Naive thymus-derived CD4-positive, alpha-beta T cell (primary cell): Measurements from ENCODE around the gene PCCA. TPM values are rescaled to one million over a fixed set of nuclear protein-coding genes. Genes with fewer than 3 reads are reported as not detected.

Source experiments
- ATAC-seq: fragments of 150-1000 bp; cut with Tn5 transposase; 2 replicates; pipeline ENCODE4 v1.10.0; 2021; ENCODE audit warnings: mild to moderate bottlenecking, moderate library complexity
- CTCF ChIA-PET: fragments of 350-600 bp; sonication (Branson Sonifier 250); formaldehyde crosslinking; loops from one replicate; lab custom pipeline; 2021; ENCODE audit warnings: antibody characterized with exemption; lab: Charles Lee
- POLR2A ChIA-PET: fragments of 350-600 bp; sonication (Branson Sonifier 250); formaldehyde crosslinking; loops from one replicate; lab custom pipeline; 2021; ENCODE audit warnings: antibody characterized with exemption, inconsistent platforms; lab: Charles Lee
- DNase-seq, 9 donors: peaks; one replicate each; pipeline versions ENCODE4 v3.0.0 to v3.0.0-alpha.2; 2020 to 2022; ENCODE audit warnings: mixed read lengths in 1 of 9
- H3K27ac ChIP-seq: one replicate; pipeline ENCODE4 v1.7.0; 2013; ENCODE audit warnings: mild to moderate bottlenecking, low read depth, low read length, moderate library complexity
- H3K27me3 ChIP-seq, 2 donors: one replicate each; pipeline ENCODE4 v1.7.0; 2013; ENCODE audit warnings: low read length in 2 of 2, mild to moderate bottlenecking in 2 of 2, moderate library complexity in 2 of 2; ENCODE audit not compliant: control insufficient read depth in 2 of 2, insufficient read depth in 2 of 2
- H3K36me3 ChIP-seq, 3 experiments: 1 replicate in 2 of 3; 2 replicates in 1 of 3; pipeline ENCODE4 v1.7.0; 2013; ENCODE audit warnings: low read length in 3 of 3, mild to moderate bottlenecking in 3 of 3, moderate library complexity in 1 of 3; ENCODE audit not compliant: insufficient read depth in 3 of 3, control insufficient read depth in 2 of 3
- H3K4me1 ChIP-seq, 2 donors: one replicate each; pipeline ENCODE4 v1.7.0; 2013; ENCODE audit warnings: low read length in 2 of 2, mild to moderate bottlenecking in 2 of 2, moderate library complexity in 1 of 2; ENCODE audit not compliant: control insufficient read depth in 2 of 2, insufficient read depth in 2 of 2
- H3K4me3 ChIP-seq: 2 replicates; pipeline ENCODE4 v1.7.0; 2013; ENCODE audit warnings: mild to moderate bottlenecking, low read length
- H3K9me3 ChIP-seq, 3 experiments: 1 replicate in 2 of 3; 2 replicates in 1 of 3; pipeline ENCODE4 v1.7.0; 2013; ENCODE audit warnings: low read length in 3 of 3; ENCODE audit not compliant: control insufficient read depth in 2 of 3
- H3K27ac Mint-ChIP-seq, 9 donors: one replicate each; pipeline ENCODE4 v1.8.0; 2020 to 2022; ENCODE audit warnings: mixed read lengths in 9 of 9, mild to moderate bottlenecking in 8 of 9, moderate library complexity in 5 of 9, inconsistent platforms in 2 of 9
- H3K27me3 Mint-ChIP-seq, 5 donors: one replicate each; pipeline ENCODE4 v1.8.0; 2021 to 2022; ENCODE audit warnings: mixed read lengths in 5 of 5, mild to moderate bottlenecking in 1 of 5
- H3K36me3 Mint-ChIP-seq, 5 donors: one replicate each; pipeline ENCODE4 v1.8.0; 2020 to 2022; ENCODE audit warnings: mixed read lengths in 5 of 5, mild to moderate bottlenecking in 3 of 5, inconsistent platforms in 1 of 5
- H3K4me1 Mint-ChIP-seq, 7 donors: one replicate each; pipeline ENCODE4 v1.8.0; 2020 to 2022; ENCODE audit warnings: mixed read lengths in 7 of 7, mild to moderate bottlenecking in 3 of 7, inconsistent platforms in 1 of 7
- H3K4me3 Mint-ChIP-seq, 10 donors: one replicate each; pipeline ENCODE4 v1.8.0; 2020 to 2022; ENCODE audit warnings: mild to moderate bottlenecking in 10 of 10, mixed read lengths in 10 of 10, moderate library complexity in 6 of 10, inconsistent platforms in 2 of 10
- H3K9me3 Mint-ChIP-seq, 11 donors: one replicate each; pipeline ENCODE4 v1.8.0; 2020 to 2022; ENCODE audit warnings: mixed read lengths in 11 of 11, mild to moderate bottlenecking in 4 of 11, inconsistent platforms in 1 of 11, moderate library complexity in 1 of 11
- intact Hi-C, 2 donors: fragments of 100-400 bp; cut with micrococcal nuclease; formaldehyde crosslinking; loops; one replicate each; pipeline ENCODE4 v1.15.1; 2023
- polyA plus RNA-seq, 2 donors: library from polyadenylated mRNA; unstranded; fragments of 300-500 nt; fragmentation: Illumina TruSeq; gene quantifications; one replicate each; pipeline ENCODE4 v1.2.3, GENCODE V29; 2021
- total RNA-seq, 6 experiments: library from RNA in 5 of 6; stranded (reverse) in 5 of 6; gene quantifications; 1 replicate in 5 of 6; 2 replicates in 1 of 6; pipeline ENCODE4 v1.2.3 and lab custom pipeline; 2021 to 2026

PCCA gene
- total and polyA plus RNA-seq, 7 experiments from 2014 or later = 7.3 to 14.6 (median 11.3) TPM

- Histone ChIP-seq H3K27ac (no peak overlapping the region), H3K9me3 (no peaks in the 10 kb centered on the region), H3K36me3 (no peaks in the 10 kb centered on the region), H3K27me3 (no peaks in the 10 kb centered on the region), H3K4me1 (no peaks in the 10 kb centered on the region), H3K4me3 (no peak overlapping the region)
- ChIA-PET CTCF (no interaction called here), POLR2A (no interaction called here)
- Mint-ChIP-seq H3K27ac (no peak overlapping the region), H3K4me1 (peaks cover 0 to 12% (median 2%) of the 10 kb centered on the region in 7 donors), H3K36me3 (peaks cover 0 to 37% (median 19%) of the 10 kb centered on the region in 5 donors), H3K4me3 (no peak overlapping the region), H3K27me3 (no peaks in the 10 kb centered on the region), H3K9me3 (no peaks in the 10 kb centered on the region)
- ATAC-seq = no peak
- DNase-seq = no peak
- intact Hi-C loops = no loop called here
Observed at GRCh38 chr13:100154842-100155416, 66.0 kb downstream of the PCCA start.

GRCh38 chr13:100156788-100157187 lies 67.9 kb downstream of the PCCA start:
- H3K27ac Mint-ChIP-seq = no peak overlapping the region
- peaks cover 0 to 12% (median 2%) of the 10 kb centered on the region in 7 donors for H3K4me1 Mint-ChIP-seq
- no peak for ATAC-seq
- intact Hi-C loops = no loop called here
- no peaks in the 10 kb centered on the region for H3K27me3 ChIP-seq
- CTCF ChIA-PET = no interaction called here
- no peaks in the 10 kb centered on the region for H3K27me3 Mint-ChIP-seq
- H3K4me3 Mint-ChIP-seq = no peak overlapping the region
- DNase-seq = no peak
- no peak overlapping the region for H3K27ac ChIP-seq
- H3K4me3 ChIP-seq = no peak overlapping the region
- H3K9me3 ChIP-seq = no peaks in the 10 kb centered on the region
- no peaks in the 10 kb centered on the region for H3K4me1 ChIP-seq
- peaks cover 0 to 3% (median 0%) of the 10 kb centered on the region in 3 experiments for H3K36me3 ChIP-seq
- no peaks in the 10 kb centered on the region for H3K9me3 Mint-ChIP-seq
- POLR2A ChIA-PET = no interaction called here
- peaks cover 0 to 38% (median 19%) of the 10 kb centered on the region in 5 donors for H3K36me3 Mint-ChIP-seq

- Mint-ChIP-seq H3K27ac (no peak overlapping the region), H3K4me1 (peaks cover 0 to 12% (median 2%) of the 10 kb centered on the region in 7 donors), H3K4me3 (no peak overlapping the region), H3K9me3 (no peaks in the 10 kb centered on the region), H3K36me3 (peaks cover 0 to 40% (median 13%) of the 10 kb centered on the region in 5 donors), H3K27me3 (no peaks in the 10 kb centered on the region)
- H3K4me3 ChIP-seq = no peak overlapping the region
- POLR2A ChIA-PET = no interaction called here
- ATAC-seq = no peak
- no peak for DNase-seq
- no peak overlapping the region for H3K27ac ChIP-seq
- no peaks in the 10 kb centered on the region for H3K9me3 ChIP-seq
- peaks cover 0 to 3% (median 0%) of the 10 kb centered on the region in 3 experiments for H3K36me3 ChIP-seq
- intact Hi-C loops = no loop called here
- no peaks in the 10 kb centered on the region for H3K27me3 ChIP-seq
- CTCF ChIA-PET = no interaction called here
- H3K4me1 ChIP-seq = no peaks in the 10 kb centered on the region
Observed at GRCh38 chr13:100158569-100158968, 69.7 kb downstream of the PCCA start.

- H3K4me3 Mint-ChIP-seq = no peak overlapping the region
- H3K9me3 Mint-ChIP-seq = no peaks in the 10 kb centered on the region
- ChIA-PET CTCF (no interaction called here), POLR2A (no interaction called here)
- ATAC-seq (no peak), DNase-seq (no peak)
- Histone ChIP-seq H3K27ac (no peak overlapping the region), H3K9me3 (no peaks in the 10 kb centered on the region), H3K4me3 (no peak overlapping the region), H3K27me3 (no peaks in the 10 kb centered on the region), H3K4me1 (no peaks in the 10 kb centered on the region), H3K36me3 (peaks cover 0 to 3% (median 0%) of the 10 kb centered on the region in 3 experiments)
- peaks cover 0 to 12% (median 2%) of the 10 kb centered on the region in 7 donors for H3K4me1 Mint-ChIP-seq
- H3K27me3 Mint-ChIP-seq = no peaks in the 10 kb centered on the region
- H3K36me3 Mint-ChIP-seq = peaks cover 0 to 46% (median 10%) of the 10 kb centered on the region in 5 donors
- intact Hi-C loops = no loop called here
- peak overlapping the region in 1 of 9 donors; percentile 51 for H3K27ac Mint-ChIP-seq
Observed at GRCh38 chr13:100159584-100159983, 70.7 kb downstream of the PCCA start.

- Mint-ChIP-seq H3K4me3 (no peak overlapping the region), H3K27ac (no peak overlapping the region), H3K27me3 (no peaks in the 10 kb centered on the region), H3K4me1 (peaks cover 0 to 12% (median 2%) of the 10 kb centered on the region in 7 donors), H3K36me3 (peaks cover 0 to 47% (median 7%) of the 10 kb centered on the region in 5 donors), H3K9me3 (no peaks in the 10 kb centered on the region)
- no peak overlapping the region for H3K4me3 ChIP-seq
- H3K9me3 ChIP-seq = no peaks in the 10 kb centered on the region
- intact Hi-C loops = no loop called here
- ATAC-seq (no peak), DNase-seq (no peak)
- H3K27me3 ChIP-seq = no peaks in the 10 kb centered on the region
- CTCF ChIA-PET = interaction anchor here (0.6 kb wide), 1 partner anchor 73 kb away, joined by 3 read pairs; no protein-coding TSS in a partner anchor
- H3K4me1 ChIP-seq = no peaks in the 10 kb centered on the region
- H3K27ac ChIP-seq = no peak overlapping the region
- H3K36me3 ChIP-seq = peaks cover 0 to 3% (median 0%) of the 10 kb centered on the region in 3 experiments
- POLR2A ChIA-PET = interaction anchor here (0.6 kb wide), 1 partner anchor 343 kb away, joined by 4 read pairs; no protein-coding TSS in a partner anchor
Observed at GRCh38 chr13:100160450-100160849, 71.6 kb downstream of the PCCA start.

GRCh38 chr13:100163375-100163774 lies 74.5 kb downstream of the PCCA start:
- Histone ChIP-seq H3K36me3 (peaks cover 0 to 3% (median 0%) of the 10 kb centered on the region in 3 experiments), H3K4me1 (no peaks in the 10 kb centered on the region), H3K9me3 (no peaks in the 10 kb centered on the region), H3K27ac (no peak overlapping the region), H3K4me3 (no peak overlapping the region), H3K27me3 (no peaks in the 10 kb centered on the region)
- Mint-ChIP-seq H3K27ac (no peak overlapping the region), H3K9me3 (peaks cover 0 to 3% (median 0%) of the 10 kb centered on the region in 11 donors), H3K4me1 (peaks cover 0 to 3% (median 0%) of the 10 kb centered on the region in 7 donors), H3K36me3 (peaks cover 5 to 53% (median 20%) of the 10 kb centered on the region in 5 donors), H3K4me3 (no peak overlapping the region), H3K27me3 (no peaks in the 10 kb centered on the region)
- intact Hi-C loops = no loop called here
- POLR2A ChIA-PET = no interaction called here
- CTCF ChIA-PET = no interaction called here
- DNase-seq (no peak), ATAC-seq (no peak)

- no peak overlapping the region for H3K4me3 ChIP-seq
- H3K9me3 ChIP-seq = no peaks in the 10 kb centered on the region
- ATAC-seq (no peak), DNase-seq (no peak)
- intact Hi-C loops = no loop called here
- H3K27me3 ChIP-seq = no peaks in the 10 kb centered on the region
- no peak overlapping the region for H3K27ac ChIP-seq
- ChIA-PET CTCF (interaction anchor here (0.7 kb wide), 1 partner anchor 428 kb away, joined by 3 read pairs; no protein-coding TSS in a partner anchor), POLR2A (no interaction called here)
- Mint-ChIP-seq H3K36me3 (peaks cover 2 to 31% (median 26%) of the 10 kb centered on the region in 5 donors), H3K4me1 (no peaks in the 10 kb centered on the region), H3K27ac (no peak overlapping the region), H3K4me3 (no peak overlapping the region), H3K27me3 (no peaks in the 10 kb centered on the region), H3K9me3 (peaks cover 0 to 8% (median 1%) of the 10 kb centered on the region in 11 donors)
- H3K36me3 ChIP-seq = no peaks in the 10 kb centered on the region
- no peaks in the 10 kb centered on the region for H3K4me1 ChIP-seq
Observed at GRCh38 chr13:100173203-100173602, 84.3 kb downstream of the PCCA start.
